NCI-H345 treated with DMSO at 0.1 percent for 48 hours (cell line): ENCODE measurements around the gene LUZP2.

Experiments
- DNase-seq: peaks from one replicate; lab custom pipeline; 2025; ENCODE audit not compliant: unreplicated experiment; lab: John Stamatoyannopoulos, UW

LUZP2 gene

GRCh38 chr11:24628224-24628776 lies 131.4 kb downstream of the LUZP2 start:
- no peak for DNase-seq

- no peak for DNase-seq
Measured at GRCh38 chr11:24634606-24635160, 137.8 kb downstream of the LUZP2 start.

- DNase-seq: no peak
Measured at GRCh38 chr11:24635588-24636290, 138.9 kb downstream of the LUZP2 start.

- no peak for DNase-seq
Measured at GRCh38 chr11:24636291-24636629, 139.4 kb downstream of the LUZP2 start.

- DNase-seq: no peak
Measured at GRCh38 chr11:24637520-24637919, 140.7 kb downstream of the LUZP2 start.

DNA sequence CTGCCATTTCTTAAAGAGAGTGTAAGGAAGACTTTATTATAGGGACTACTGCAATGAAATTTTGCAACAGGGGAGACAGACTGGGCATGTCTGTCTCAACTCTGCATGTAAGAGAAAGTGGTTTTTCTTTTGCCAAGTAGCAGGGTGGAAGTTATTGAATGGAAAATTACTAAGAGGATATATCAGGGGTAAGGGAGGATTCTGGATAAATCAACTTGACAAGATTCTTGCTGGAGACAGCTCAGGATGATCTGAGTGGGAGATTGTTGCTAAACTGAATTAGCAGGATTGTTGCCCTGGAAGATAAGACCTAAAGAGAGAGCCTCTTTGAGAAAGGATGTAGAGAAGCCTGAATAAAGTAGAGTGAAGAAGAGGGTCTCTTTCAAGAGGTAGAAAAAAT lies 145.8 kb downstream of the LUZP2 start:
- DNase-seq: no peak

DNA sequence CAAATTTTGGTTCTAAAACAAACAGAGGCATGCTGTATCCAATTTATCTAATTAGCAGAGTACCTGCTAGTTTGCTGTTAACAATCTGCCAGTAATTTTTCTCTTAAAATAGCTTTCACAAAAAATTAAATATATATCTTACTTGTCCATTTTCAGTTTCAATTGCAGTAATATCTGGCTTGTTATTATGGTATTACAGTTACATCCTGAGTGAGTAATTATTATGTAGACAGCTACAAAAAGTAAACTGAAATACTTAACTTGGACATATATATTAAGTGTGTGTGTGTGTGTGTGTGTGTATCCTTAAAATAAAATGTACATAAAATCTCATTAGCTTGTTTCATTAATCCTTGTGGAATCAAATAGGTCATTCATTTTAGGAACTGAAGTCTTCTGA lies 148.7 kb downstream of the LUZP2 start:
- no peak for DNase-seq

DNA sequence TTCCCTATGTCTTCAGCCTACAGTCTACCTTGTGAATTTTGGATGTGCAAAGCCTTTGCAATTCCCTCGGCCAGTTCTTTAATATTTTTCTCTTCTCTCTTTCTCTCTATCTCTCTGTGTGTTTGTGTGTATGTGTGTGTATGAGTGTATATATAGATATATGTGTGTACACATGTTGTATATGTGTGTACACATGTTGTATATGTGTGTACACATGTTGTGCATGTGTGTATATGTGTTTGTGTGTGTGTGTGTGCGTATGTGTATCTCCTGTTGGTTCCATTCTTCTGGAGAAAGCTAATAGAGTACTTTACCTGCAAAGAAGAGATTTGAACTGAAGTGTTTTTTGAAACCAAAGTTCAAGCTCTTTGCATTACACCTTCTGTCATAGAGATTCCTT lies 155.0 kb downstream of the LUZP2 start:
- DNase-seq: no peak

DNA sequence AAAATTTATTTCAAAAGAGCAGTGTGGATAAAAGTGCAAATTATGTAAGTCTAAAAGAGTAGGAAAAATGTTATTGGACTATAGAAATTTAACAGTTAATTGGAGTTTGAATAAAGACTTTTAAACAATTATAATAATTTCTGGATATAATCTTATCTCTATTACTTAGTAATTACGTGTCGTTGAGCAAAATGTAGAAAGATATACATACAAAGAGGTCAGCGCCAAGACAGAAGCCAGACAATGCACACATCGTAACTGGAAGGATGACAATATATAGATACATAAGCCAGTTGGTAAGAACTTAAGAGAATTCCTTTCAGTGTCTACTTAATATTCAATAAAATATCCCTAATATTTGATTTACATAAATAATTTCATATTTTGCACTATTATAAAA lies 157.0 kb downstream of the LUZP2 start:
- DNase-seq: no peak

- DNase-seq: no peak
Measured at GRCh38 chr11:24661331-24661730, 164.5 kb downstream of the LUZP2 start.

- no peak for DNase-seq
Measured at GRCh38 chr11:24664399-24664798, 167.5 kb downstream of the LUZP2 start.

GRCh38 chr11:24667353-24667968 lies 170.6 kb downstream of the LUZP2 start:
- no peak for DNase-seq

GRCh38 chr11:24678703-24679348 lies 182.0 kb downstream of the LUZP2 start:
- no peak for DNase-seq

- DNase-seq: no peak
Measured at GRCh38 chr11:24679821-24680351, 183.0 kb downstream of the LUZP2 start.

DNA sequence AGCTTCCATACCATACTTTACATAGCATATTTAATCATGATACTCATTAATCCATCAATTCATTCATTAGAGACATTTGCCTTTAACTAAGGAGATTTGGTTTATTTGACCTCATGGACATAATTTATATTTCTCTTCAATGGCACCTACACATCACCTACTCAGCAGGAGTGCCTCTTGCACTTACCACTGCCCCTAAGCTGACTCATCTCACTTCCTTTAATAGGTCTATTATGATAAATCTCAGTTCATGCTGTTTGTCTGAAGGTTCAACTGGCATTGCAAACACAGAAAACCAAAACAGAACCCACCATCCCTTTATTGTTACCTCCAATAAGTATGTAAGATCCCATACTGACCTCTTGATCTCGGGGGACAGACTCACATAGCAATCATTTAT lies 186.7 kb downstream of the LUZP2 start:
- DNase-seq: no peak

GRCh38 chr11:24685821-24686220 lies 189.0 kb downstream of the LUZP2 start:
- DNase-seq: no peak

GRCh38 chr11:24687531-24688147 lies 190.8 kb downstream of the LUZP2 start:
- DNase-seq: no peak

DNA sequence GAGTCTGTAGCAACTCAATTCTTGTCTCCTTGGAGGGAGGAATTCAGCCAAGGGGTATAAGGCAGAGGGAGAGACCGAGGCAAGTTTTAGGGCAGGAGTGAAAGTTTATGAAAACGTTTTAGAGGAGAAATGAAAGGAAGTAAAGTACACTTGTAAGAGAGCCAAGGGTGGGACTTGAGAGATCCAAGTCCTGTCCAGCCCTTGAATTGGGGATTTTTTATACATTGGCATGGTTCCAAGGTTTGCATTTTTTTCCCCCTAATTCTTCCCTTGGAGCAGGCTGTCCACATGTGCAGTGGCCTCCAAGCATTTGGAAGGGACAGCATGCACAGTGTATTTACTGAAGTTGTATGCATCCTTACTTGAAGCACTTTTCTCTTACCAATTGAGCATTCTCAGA lies 192.1 kb downstream of the LUZP2 start:
- DNase-seq: no peak

DNA sequence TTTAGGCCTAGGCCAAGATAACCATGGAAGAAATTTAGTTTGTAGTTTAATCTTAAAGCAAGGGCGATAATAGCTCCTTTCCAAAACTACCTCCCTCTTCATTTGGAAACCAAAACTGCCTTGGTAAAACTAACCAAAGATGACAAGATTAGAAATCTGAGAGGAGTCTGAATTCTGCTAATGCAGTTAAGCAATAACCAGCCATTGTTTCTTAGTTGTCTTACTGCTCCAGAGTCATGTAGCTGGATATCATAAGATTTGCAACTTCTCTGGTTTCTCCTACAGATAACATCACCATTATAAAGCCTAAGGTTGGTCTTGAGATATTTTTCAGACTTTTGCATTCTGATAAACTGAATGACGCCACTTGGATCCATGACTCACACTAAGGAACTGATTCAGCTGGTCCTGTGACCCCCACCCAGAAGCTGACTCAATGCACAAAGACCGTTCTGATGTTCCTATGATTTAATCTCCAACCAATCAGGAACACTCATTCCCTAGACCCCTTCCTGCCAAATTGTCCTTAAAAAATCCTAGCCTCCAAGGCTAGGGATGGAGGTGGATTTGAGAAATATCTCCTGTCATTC lies 200.8 kb downstream of the LUZP2 start:
- no peak for DNase-seq

- DNase-seq: no peak
Measured at GRCh38 chr11:24704716-24705115, 207.9 kb downstream of the LUZP2 start.

DNA sequence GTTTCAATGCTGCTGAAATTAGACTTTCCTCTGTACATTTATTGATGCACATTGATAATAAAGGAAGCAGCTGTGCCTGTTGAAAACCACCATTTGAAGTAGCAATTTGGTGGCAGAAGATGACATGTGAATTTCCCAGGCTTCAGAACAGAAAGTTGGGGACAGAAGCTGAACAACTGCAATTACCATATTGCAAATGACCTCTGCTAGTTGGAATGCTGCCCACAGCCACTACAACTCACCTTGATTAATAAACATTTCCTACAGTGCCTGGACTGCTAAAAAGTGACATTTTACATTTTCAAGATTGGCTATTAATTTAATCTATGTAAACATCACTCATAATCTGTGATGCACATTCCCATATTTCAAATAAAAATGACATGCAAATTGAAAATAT lies 208.6 kb downstream of the LUZP2 start:
- DNase-seq: no peak
